Placental pericyte (primary cell): ENCODE data around the gene LETM1. TPM values are rescaled to one million over a fixed set of nuclear protein-coding genes. Genes with fewer than 3 reads are reported as not detected.

Experiments used
- total RNA-seq: library from RNA; depleted of rRNA; stranded (reverse); fragments of >200 nt; gene quantifications from 2 replicates; pipeline ENCODE4 v1.2.3, GENCODE V29; 2012

Gene LETM1
- 77.3 and 98.4 TPM in 2 replicates for total RNA-seq

GRCh38 chr4:1856071-1856942 lies at the start of gene LETM1:
TSS of gene LETM1 (minus strand) at chr4:1856156. CDS start at chr4:1855950, 206 bp downstream.

GRCh38 chr4:1870578-1871443 lies 14.9 kb upstream of the LETM1 start, which contains the start of gene NSD2:
TSS of gene NSD2 (plus strand) at chr4:1871393. CDS start at chr4:1900655, 29,262 bp downstream.

GRCh38 chr4:1792832-1793495 lies 63.0 kb downstream of the LETM1 start, which contains the start of gene FGFR3:
TSS of gene FGFR3 (plus strand) at chr4:1793293. CDS start at chr4:1793935, 642 bp downstream.

Other genes with a start within 250 kb of the LETM1 start
- 1.7 and 4.8 TPM in 2 replicates for gene FAM53A, start 171.8 kb downstream of the LETM1 start, total RNA-seq
- gene SLBP, start 143.8 kb downstream of the LETM1 start, total RNA-seq: 45.7 and 65.0 TPM in 2 replicates
- 28.6 and 36.8 TPM in 2 replicates for gene TMEM129, start 134.8 kb downstream of the LETM1 start, total RNA-seq
- gene TACC3, start 134.6 kb downstream of the LETM1 start, total RNA-seq: 4.8 and 37.7 TPM in 2 replicates
- gene FGFR3, start 62.9 kb downstream of the LETM1 start, total RNA-seq: 0.29 and 0.44 TPM in 2 replicates
- gene NSD2, start 15.2 kb upstream of the LETM1 start, total RNA-seq: 60.6 and 116 TPM in 2 replicates
- 16.9 and 23.2 TPM in 2 replicates for gene NELFA, start 152.8 kb upstream of the LETM1 start, total RNA-seq
- gene NAT8L, start 203.2 kb upstream of the LETM1 start, total RNA-seq: 0.14 and 0.66 TPM in 2 replicates